Parathyroid adenoma (tissue), 2 donors: ENCODE data around the gene GRM8.

ENCODE experiments used
- H2AFZ ChIP-seq: fragments of 300-600 bp; sonication (generic); one replicate; pipeline ENCODE4 v1.7.0; 2017; ENCODE audit warnings: antibody characterized with exemption, mild to moderate bottlenecking
- H3K27ac ChIP-seq: fragments of 300-600 bp; sonication (generic); one replicate; pipeline ENCODE4 v1.7.0; 2017
- H3K27me3 ChIP-seq: fragments of 300-600 bp; sonication (generic); one replicate; pipeline ENCODE4 v1.7.0; 2017; ENCODE audit warnings: low read length; ENCODE audit not compliant: control insufficient read depth, insufficient read depth
- H3K36me3 ChIP-seq: fragments of 300-600 bp; sonication (generic); one replicate; pipeline ENCODE4 v1.7.0; 2017; ENCODE audit warnings: low read length; ENCODE audit not compliant: control insufficient read depth, insufficient read depth
- H3K4me1 ChIP-seq: fragments of 300-600 bp; sonication (generic); one replicate; pipeline ENCODE4 v1.7.0; 2017; ENCODE audit warnings: control low read depth
- H3K4me2 ChIP-seq: fragments of 300-600 bp; sonication (generic); one replicate; pipeline ENCODE4 v1.7.0; 2017; ENCODE audit warnings: low read length
- H3K4me3 ChIP-seq: fragments of 300-600 bp; sonication (generic); one replicate; pipeline ENCODE4 v1.7.0; 2017; ENCODE audit warnings: low read depth, low read length
- H3K79me2 ChIP-seq: fragments of 300-600 bp; sonication (generic); one replicate; pipeline ENCODE4 v1.7.0; 2017; ENCODE audit warnings: control low read depth
- H3K9ac ChIP-seq: fragments of 300-600 bp; sonication (generic); one replicate; pipeline ENCODE4 v1.7.0; 2017; ENCODE audit warnings: mild to moderate bottlenecking
- H3K9me3 ChIP-seq: fragments of 300-600 bp; sonication (generic); one replicate; pipeline ENCODE4 v1.7.0; 2017; ENCODE audit warnings: low read length; ENCODE audit not compliant: control insufficient read depth
- TF ChIP-seq, protein P1 (sequence below): fragments of 300-600 bp; sonication (generic); IDR thresholded peaks from one replicate; pipeline ENCODE4 v1.7.0; 2017; ENCODE audit warnings: antibody characterized with exemption, mild to moderate bottlenecking
- donor health status: primary hyperparathyroidism.

Gene GRM8

DNA sequence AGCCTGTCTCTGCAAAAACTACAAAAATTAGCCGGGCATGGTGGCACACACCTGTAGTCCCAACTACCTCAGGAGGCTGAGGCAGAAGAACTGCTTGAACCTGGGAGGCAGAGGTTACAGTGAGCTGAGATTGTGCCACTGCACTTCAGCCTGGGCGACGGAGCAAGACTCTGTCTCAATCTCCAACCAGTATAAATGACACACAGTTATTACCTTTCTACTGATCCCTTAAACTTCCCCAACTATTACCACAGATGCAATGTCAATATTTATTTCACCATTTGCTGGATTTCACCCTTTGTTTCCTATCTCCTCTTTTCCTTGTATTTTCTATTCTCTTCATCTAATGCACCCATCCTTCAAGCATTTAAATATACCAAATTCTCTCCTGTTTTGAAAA lies 431.8 kb downstream of the GRM8 start:
- Histone ChIP-seq H3K4me3 (no peak overlapping the region), H3K9me3 (no peaks in the 10 kb centered on the region), H3K27me3 (no peaks in the 10 kb centered on the region), H3K79me2 (no peaks in the 10 kb centered on the region), H3K27ac (no peak overlapping the region), H3K36me3 (no peaks in the 10 kb centered on the region), H3K9ac (no peak overlapping the region), H3K4me1 (no peaks in the 10 kb centered on the region), H2AFZ (no peak overlapping the region), H3K4me2 (no peak overlapping the region)
- TF ChIP-seq, protein P1, sequence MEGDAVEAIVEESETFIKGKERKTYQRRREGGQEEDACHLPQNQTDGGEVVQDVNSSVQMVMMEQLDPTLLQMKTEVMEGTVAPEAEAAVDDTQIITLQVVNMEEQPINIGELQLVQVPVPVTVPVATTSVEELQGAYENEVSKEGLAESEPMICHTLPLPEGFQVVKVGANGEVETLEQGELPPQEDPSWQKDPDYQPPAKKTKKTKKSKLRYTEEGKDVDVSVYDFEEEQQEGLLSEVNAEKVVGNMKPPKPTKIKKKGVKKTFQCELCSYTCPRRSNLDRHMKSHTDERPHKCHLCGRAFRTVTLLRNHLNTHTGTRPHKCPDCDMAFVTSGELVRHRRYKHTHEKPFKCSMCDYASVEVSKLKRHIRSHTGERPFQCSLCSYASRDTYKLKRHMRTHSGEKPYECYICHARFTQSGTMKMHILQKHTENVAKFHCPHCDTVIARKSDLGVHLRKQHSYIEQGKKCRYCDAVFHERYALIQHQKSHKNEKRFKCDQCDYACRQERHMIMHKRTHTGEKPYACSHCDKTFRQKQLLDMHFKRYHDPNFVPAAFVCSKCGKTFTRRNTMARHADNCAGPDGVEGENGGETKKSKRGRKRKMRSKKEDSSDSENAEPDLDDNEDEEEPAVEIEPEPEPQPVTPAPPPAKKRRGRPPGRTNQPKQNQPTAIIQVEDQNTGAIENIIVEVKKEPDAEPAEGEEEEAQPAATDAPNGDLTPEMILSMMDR: no peak

DNA sequence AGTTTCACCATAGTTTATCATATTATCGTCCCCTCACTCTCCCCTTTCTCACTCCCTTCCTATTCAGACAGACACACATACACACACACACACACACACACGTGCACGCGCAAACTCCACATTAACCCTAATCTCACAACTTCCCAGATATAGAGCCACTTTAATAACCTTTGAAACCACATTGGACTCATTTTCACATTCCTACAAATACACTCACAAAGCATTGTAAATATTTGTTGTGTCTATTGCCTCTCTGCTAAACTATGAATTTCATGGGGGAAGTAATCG lies 433.6 kb downstream of the GRM8 start:
- Histone ChIP-seq H3K79me2 (no peaks in the 10 kb centered on the region), H3K9me3 (no peaks in the 10 kb centered on the region), H3K27me3 (no peaks in the 10 kb centered on the region), H3K36me3 (no peaks in the 10 kb centered on the region), H3K27ac (no peak overlapping the region), H2AFZ (no peak overlapping the region), H3K4me3 (no peak overlapping the region), H3K4me1 (no peaks in the 10 kb centered on the region), H3K9ac (no peak overlapping the region), H3K4me2 (no peak overlapping the region)
- TF ChIP-seq, protein P1: no peak

DNA sequence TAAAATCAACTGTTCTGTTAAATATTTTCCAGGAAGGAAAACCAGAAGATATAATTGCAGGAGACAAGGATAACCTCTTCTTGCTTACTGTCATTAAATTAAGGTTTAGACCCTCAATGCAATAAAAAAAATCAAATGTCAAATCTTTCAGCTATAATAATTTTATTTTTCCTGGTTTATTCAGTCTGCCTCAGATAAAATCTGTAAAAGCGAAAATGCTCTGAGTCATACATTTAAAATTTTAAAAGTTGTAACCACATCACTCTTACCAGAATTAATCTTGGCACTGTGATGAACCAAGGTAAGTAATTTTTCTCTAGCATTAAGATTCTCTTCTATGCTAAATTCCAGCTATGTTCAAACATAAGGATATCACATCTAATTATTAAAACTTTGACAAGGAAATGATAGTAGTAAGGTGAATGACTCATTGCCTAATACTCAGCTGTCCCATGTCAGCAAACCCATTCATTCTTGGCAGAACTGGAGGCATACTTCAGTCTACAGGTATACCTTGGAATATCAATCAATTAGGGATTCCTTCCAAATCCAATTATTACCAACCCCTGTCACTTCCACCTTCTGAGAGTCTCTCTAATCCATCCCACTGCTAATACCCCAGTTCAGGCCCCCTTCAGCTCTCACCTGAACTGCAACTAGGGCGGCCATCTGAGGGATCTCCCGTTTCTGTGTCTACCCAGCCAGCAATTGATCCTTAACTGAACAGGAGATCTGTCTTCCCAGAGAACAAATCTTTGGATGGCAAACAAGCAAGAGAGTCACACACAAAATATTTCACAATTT lies 434.1 kb downstream of the GRM8 start:
- Histone ChIP-seq H3K27ac (no peak overlapping the region), H3K36me3 (no peaks in the 10 kb centered on the region), H3K79me2 (no peaks in the 10 kb centered on the region), H2AFZ (no peak overlapping the region), H3K9ac (no peak overlapping the region), H3K9me3 (no peaks in the 10 kb centered on the region), H3K4me2 (no peak overlapping the region), H3K4me3 (no peak overlapping the region), H3K27me3 (no peaks in the 10 kb centered on the region), H3K4me1 (no peaks in the 10 kb centered on the region)
- TF ChIP-seq, protein P1: no peak

DNA sequence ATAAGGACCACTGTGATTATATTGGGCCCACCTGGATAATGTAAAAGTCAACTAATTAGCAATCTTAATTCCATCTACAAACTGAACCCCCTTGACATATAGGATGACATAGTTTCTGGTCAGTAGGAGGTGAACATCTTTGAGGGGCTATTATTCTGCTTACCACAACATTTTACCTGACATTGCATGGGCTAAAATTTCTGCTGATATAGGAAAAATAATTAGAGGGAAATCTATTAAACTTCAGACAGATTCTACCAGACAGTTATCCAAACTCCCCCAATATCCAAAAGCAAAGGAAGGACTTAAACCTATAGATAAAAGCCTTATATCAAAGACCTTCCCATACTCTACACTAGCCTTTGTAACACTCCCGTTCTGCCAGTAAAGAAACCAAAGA lies 443.6 kb downstream of the GRM8 start:
- H3K36me3 ChIP-seq: no peaks in the 10 kb centered on the region
- no peaks in the 10 kb centered on the region for H3K27me3 ChIP-seq
- H3K4me1 ChIP-seq: no peaks in the 10 kb centered on the region
- H2AFZ ChIP-seq: no peak overlapping the region
- no peak overlapping the region for H3K27ac ChIP-seq
- no peaks in the 10 kb centered on the region for H3K9me3 ChIP-seq
- H3K4me3 ChIP-seq: no peak overlapping the region
- no peak overlapping the region for H3K9ac ChIP-seq
- H3K79me2 ChIP-seq: no peaks in the 10 kb centered on the region
- TF ChIP-seq, protein P1: no peak
- no peak overlapping the region for H3K4me2 ChIP-seq

DNA sequence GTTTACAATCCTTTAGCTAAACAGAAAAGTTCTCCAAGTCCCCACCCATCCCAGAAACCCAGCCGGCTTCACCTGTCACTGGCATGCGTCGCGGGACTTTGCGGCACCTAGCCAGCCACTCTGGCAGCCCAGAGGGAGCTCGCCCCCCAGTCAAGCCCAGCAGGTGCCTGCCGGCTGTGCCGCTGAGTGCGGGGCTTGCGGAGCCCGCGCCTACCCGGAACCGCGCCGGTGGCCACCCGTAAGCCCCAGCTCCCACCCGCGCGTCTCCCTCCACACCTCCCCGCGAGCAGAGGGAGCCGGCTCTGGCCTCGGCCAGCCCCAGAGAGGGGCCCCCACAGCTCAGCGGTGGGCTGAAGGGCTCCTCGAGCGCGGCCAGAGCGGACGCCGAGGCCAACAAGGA lies 446.1 kb downstream of the GRM8 start:
- Histone ChIP-seq H3K36me3 (no peaks in the 10 kb centered on the region), H3K9ac (no peak overlapping the region), H3K4me2 (no peak overlapping the region), H3K4me1 (no peaks in the 10 kb centered on the region), H3K4me3 (no peak overlapping the region), H3K79me2 (no peaks in the 10 kb centered on the region), H3K27me3 (no peaks in the 10 kb centered on the region), H3K9me3 (no peaks in the 10 kb centered on the region), H2AFZ (no peak overlapping the region), H3K27ac (no peak overlapping the region)
- TF ChIP-seq, protein P1: no peak
